Stimulated activated CD8-positive, alpha-beta memory T cell treated with anti-CD3 and anti-CD28 coated beads, Interleukin-7, amount 100 ng/mL, for 1 hour (primary cell): ENCODE data around the gene ACTL6A.

Experiments
- DNase-seq, 2 donors: peaks; one replicate each; pipeline ENCODE4 v3.0.0-alpha.2; 2020; ENCODE audit warnings: low read depth in 2 of 2

Gene ACTL6A

DNA sequence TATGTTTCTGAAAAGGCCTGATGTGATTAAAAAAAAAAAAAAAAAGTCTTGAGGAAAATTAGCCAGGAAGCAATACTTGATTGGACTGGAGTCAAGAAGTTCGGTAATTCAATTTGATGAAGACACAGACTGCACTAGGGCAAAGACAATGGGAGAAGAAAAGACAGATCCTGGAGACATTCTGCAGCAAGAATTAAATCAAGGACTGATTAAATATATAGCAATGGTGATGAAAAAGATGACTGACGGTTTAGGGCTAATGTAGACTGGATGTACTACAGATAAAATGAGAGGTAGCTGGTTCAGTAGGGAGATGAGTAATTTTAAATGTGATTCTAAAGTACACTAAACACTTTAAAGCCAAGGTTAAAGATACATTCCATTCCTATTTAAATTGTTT, 27.9 kb downstream of the ACTL6A start:
- no peak for DNase-seq

DNA sequence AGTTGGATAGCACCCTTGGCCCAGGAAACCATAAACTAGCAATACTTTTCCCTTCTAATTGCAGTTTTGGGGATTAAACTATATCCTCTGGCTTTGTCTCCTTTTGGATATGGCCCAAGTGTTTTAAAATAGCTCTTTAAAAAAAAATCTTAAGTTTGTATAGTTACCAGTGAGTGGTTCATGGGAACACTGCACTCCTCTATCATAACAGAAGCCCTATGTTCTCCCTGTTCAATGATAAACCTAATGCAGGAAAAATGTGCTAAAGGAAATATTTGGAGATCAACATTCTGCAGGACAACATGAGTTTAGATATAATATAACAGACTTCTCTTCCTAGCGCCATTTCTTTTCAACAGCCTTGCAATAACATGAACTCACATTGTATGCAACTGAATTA, 28.6 kb downstream of the ACTL6A start:
- DNase-seq, result no peak

DNA sequence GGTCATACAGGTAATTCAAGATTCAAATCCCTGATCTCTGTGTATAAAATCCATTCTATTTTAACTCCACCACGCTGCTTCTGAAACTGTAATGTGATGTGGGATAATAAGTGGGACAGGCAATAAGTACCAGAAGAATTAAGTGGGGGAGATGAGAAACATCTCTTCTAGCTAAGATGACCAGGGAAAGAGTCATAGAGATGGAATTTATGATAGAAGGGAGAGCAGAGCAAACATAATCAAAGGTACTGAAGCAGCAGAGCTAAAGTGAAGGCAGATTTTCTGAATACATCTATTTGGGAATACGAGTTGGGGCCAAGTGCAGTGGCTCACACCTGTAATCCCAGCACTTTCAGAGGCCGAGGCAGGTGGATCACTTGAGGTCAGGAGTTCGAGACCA, 36.8 kb downstream of the ACTL6A start:
- DNase-seq, result no peak

DNA sequence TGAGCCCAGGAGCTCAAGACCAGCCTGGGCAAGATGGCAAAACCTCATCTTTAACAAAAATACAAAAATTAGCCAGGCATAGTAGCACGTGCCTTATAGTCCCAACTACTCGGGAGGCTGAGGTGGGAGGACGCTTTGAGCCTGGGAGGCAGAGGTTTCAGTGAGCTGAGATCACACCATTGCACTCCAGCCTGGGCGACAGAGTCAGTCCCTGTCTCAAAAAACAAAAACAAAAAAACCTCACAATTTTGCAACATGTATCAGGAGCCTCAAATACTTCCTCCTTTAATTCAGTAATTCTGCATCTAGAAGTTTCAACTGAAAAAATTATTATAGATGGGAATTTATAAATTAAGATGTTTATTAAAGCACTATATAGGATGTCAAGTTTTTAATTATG, 40.6 kb downstream of the ACTL6A start:
- no peak for DNase-seq

DNA sequence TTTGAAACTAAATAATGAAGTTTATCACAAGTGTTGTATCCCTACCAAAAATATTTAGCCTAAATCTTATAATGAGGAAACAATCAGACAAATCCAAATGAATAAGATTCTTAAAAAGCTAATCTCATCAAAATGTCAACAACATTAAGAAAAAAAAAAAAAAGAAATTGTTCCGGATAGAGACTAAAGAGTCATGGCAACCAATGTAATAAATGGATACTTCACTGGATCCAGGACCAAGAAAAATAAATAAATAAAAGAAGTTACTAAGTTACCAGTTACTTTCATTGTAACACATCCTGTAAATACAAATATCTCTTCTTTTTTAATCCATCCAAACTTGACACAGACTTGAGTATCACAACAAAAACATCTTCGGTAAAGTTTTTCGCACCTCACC, 41.1 kb downstream of the ACTL6A start:
- DNase-seq, result no peak

DNA sequence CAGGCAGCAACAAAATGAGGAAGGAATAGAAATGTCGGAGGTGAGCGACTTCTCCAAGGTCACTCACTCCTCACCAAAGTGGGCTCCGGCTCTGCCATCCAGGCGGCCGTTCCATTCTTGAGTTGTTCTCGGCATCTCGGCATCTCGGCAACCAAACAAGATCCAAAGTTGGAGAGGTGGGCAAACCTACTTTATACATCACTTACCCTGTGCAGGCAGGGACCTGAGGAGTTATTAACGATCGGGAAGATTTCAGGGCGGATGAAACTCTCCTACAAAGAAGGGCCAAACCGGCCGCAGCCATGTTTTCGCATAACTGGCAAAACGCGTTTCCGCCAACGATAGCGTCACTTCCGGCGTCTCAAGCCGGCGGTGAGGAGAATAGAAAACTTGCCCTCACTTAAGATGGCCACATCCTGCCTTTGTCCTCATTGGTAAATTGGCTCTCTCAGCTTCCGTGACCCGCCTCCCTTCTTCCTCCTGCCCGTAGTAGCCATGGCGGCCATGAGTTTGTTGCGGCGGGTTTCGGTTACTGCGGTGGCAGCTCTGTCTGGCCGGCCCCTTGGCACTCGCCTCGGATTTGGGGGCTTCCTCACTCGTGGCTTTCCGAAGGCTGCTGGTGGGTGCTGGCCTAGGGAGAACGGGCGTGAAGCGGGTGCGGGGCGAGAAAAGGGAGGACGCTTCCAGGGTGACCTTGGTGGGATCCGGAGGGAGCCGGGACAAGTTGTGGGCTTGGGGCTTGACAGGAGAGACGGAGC, 41.8 kb downstream of the ACTL6A start, which contains the start of the genes MRPL47 and NDUFB5:
Gene MRPL47, minus strand, starts transcription at position 318 of the 758 bp plus-strand sequence. Its CDS starts 14 bp downstream, at position 304.
Gene NDUFB5, plus strand, starts transcription at position 474 of the 758 bp plus-strand sequence. Its CDS starts 22 bp downstream, at position 496.
- DNase-seq, result peak; percentile 85

DNA sequence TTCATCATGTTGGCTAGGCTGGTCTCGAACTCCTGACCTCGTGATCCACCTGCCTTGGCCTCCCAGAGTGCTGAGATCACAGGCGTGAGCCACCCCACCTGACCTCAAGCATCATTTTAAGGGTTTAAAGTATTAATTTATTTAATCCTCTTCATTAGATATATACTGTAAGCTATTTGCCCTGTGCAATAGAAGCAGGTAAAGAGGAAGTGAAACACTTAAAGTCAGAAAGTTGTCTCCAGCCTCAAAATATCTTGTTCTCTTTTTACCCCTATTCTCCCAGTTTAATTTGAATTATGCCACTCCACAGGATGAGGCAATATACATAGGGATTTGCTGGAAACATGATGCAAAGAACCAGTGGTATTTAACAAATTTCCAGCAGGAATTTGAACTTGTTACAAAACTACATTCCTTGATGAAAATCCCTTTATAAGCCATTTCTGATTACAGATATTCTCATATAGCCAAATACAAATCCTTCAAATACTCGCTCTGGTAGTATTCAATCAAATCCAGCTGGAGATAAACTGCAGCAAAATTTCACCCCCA, 43.9 kb downstream of the ACTL6A start:
- no peak for DNase-seq

DNA sequence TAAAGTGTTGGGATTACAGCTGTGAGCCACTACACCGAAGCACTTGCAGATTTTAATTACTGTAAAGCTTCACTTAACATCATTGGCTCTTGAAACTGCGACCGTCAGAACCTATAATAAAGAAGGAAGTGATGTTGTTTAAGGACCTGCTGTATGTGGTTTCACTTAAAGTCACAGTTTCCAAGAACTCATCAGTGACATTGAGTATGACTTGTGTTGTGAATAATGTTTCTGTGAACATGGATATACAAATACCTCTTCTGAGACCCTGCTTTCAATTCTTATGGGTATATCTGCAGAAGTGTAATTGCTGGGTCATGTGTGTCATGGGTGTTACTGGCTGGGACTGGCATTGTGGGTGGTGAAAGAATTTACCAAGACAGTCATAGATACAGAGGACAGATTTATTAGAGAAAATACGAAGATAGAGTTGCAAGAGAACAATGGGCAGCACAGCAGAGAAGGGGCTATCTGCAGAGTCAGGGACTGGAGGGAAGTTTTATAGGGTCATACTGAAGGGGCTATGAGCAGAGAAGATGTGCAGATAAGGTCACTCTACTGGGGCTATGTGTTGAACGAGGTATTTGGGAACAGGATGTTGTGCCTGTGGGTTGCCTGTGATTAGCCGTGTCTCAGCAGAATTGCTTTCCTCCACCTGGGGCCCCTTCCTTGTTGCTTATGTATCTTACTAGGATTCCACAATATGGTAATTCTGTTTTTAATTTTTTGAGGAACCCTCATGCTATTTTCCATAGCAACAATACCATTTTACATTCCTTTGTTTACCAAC, 46.4 kb downstream of the ACTL6A start:
- no peak for DNase-seq

DNA sequence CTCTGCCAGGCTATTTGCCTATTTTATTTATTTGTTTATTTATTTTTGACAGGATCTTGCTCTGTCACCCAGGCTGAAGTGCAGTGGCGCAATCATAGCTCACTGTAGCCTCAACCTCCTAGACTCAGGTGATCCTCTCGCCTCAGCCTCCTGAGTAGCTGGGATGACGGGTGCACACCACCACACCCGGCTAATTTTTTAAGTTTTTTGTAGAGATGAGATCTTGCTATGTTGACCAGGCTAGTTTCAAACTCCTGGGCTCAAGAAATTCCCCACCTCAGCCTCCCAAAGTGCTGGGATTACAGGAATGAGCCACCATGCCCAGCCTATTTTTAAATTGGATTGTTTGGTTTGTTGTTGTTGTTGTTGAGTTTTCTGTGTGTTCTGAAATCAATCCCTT, 47.3 kb downstream of the ACTL6A start:
- DNase-seq, result no peak

DNA sequence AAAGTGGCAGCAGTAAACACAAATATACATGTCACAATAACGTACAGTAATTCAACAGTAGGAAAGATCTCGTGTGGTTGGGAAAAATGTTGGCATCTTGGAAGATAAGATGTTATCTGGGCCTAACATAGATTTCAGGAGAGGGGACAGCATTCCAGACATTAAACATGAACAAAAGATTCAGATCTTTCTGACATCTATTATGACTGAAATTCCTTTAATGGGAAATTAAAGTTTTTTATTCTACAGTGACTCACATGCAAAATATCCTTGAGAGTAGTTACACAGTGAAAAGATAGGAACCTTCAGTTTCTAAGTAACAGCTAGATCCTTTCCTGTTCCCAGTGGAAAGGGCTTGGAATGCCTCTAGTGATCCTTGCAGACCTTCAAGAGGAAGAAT, 51.1 kb downstream of the ACTL6A start:
- DNase-seq, result no peak

DNA sequence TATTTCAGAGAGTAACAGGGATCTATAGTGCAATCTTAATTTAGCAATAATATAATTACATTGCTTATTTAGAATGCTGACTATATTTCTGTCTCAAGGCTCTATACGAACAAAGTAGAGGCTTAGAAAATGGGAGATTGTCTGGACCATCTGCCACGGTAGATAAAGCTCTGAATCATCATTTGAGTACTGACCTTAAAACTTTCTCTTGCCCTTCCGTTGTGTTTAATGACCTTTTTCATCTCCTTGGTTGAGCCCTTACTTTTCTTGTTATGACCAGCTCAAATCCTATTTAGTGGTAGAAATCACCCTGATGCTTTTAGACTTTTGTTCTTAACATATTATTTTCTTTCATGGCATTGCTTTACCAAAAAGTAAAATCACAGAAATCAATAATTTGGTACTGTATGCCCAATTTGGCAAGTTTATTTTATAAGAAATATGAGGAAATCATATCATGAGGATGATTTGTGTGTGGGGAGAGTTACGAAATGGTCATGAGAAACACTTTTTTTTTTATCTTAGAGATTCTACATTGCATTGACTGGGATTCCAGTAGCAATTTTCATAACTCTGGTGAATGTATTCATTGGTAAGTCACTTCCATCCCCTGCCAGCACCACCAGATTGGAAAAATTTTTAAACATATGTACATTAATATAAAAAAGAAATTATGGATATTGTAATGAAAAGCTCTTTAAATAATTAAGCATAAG, 52.9 kb downstream of the ACTL6A start:
- DNase-seq, result no peak

DNA sequence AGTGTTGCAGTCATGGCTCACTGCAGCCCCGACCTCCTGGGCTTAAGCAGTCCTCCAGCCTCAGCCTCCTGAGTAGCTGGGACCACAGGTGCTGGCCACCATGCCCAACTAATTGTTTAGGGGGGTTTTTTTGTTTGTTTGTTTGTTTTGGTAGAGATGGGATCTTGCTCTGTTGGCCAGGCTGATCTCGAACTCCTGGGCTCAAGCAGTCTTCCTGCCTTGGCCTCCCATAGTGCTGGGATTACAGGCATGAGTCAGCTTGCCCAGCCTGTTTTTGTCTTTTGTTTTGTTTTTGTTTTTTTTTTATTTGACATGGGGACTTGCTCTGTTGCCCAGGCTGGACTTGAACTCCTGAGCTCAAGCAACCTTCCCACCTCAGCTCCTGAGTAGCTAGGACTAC, 59.3 kb downstream of the ACTL6A start:
- DNase-seq, result no peak

DNA sequence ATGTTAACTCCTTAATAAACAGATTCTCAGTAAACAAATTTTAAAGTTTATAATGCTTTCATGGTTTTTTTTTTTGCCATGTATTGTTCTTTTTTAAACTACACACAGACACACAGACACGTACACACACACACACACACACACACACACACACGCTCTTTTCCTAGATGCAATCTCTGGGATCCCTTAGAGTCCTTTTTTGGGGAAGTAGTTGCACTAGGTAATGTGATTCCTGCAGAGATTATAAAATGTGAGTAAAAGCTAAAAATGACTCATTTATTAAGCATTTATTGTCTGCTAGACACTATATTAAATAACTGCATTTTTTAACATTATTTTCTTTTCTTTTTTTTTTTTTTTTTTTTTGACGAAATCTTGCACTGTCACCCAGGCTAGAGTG, 61.7 kb downstream of the ACTL6A start:
- DNase-seq, result no peak

DNA sequence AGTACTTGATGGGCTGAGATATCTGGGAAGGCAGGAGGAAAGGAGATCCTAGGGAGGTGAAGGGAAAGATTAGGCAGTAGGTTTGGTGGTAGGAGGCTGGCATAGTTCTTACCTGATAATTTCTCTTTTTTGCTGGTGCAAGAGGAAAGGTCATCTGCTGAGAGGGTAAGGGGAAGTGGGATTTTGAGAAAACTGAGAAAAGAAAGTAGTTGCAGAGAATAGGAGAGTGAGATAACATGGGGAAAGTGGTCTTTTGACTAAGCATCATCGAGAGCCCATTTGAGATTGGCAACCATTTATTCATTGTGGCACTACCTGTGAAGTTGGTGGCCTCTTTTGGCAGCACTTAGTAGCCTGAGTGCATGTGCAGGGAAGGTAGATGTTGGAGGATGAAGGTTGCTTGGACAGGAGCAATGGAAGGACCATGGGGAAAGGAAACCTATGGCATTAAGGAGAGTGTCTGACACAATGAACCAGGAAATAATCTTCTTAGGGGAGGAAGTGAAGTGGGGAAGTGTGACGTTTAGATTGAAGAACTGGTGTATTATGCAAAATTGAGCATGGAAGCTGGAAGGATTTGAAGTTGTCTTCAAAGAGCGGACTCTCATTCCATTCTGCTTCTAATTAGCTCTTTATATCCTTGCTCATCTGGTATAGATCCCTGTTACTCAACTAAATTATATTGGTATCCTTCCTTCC, 68.2 kb downstream of the ACTL6A start:
- DNase-seq, result no peak
